Neural progenitor cell (in vitro differentiated cells): ENCODE data around the gene RIC1. TPM values are rescaled to one million over a fixed set of nuclear protein-coding genes. Genes with fewer than 3 reads are reported as not detected.
"Not testable (repeated sequence)": the region's sequence is repeated elsewhere in the genome, so short reads cannot be mapped to it uniquely, and the experiment has no call there.

Source experiments
- DNase-seq: peaks from one replicate; pipeline ENCODE4 v3.0.0-alpha.2; 2016; ENCODE audit warnings: low spot score
- H2AFZ ChIP-seq: fragments of 200-600 bp; sonication (generic); replicated peaks from 2 replicates; pipeline ENCODE4 v1.6.1; 2016; ENCODE audit warnings: antibody characterized with exemption
- H3F3A ChIP-seq: fragments of 200-600 bp; sonication (generic); 2 replicates; pipeline ENCODE4 v1.6.1; 2016; ENCODE audit warnings: antibody characterized with exemption, low read depth
- H3K27ac ChIP-seq: fragments of 200-600 bp; sonication (generic); 2 replicates; pipeline ENCODE4 v1.5.1; 2016; ENCODE audit warnings: mild to moderate bottlenecking
- H3K27me3 ChIP-seq: fragments of 200-600 bp; sonication (generic); 2 replicates; pipeline ENCODE4 v1.6.1; 2016; ENCODE audit warnings: mild to moderate bottlenecking, moderate library complexity
- H3K36me3 ChIP-seq: fragments of 200-600 bp; sonication (generic); 2 replicates; pipeline ENCODE4 v1.5.1; 2016
- H3K4me1 ChIP-seq: fragments of 200-600 bp; sonication (generic); 2 replicates; pipeline ENCODE4 v1.6.1; 2016; ENCODE audit warnings: mixed run types
- H3K4me2 ChIP-seq: fragments of 200-600 bp; sonication (generic); 2 replicates; pipeline ENCODE4 v1.6.1; 2016
- H3K4me3 ChIP-seq: fragments of 200-600 bp; sonication (generic); 2 replicates; pipeline ENCODE4 v1.5.1; 2016
- H3K79me2 ChIP-seq: fragments of 200-600 bp; sonication (generic); 2 replicates; pipeline ENCODE4 v1.6.1; 2016; ENCODE audit warnings: low read depth
- H3K9ac ChIP-seq: fragments of 200-600 bp; sonication (generic); 2 replicates; pipeline ENCODE4 v1.6.1; 2016
- H3K9me3 ChIP-seq: fragments of 200-600 bp; sonication (generic); 2 replicates; pipeline ENCODE4 v1.5.1; 2016; ENCODE audit warnings: low read depth
- H4K20me1 ChIP-seq: fragments of 200-600 bp; sonication (generic); 2 replicates; pipeline ENCODE4 v1.6.1; 2016; ENCODE audit warnings: low read depth
- H3K27ac Mint-ChIP-seq: 3 replicates; pipeline ENCODE4 v1.8.0; 2021; ENCODE audit warnings: mixed read lengths
- H3K27me3 Mint-ChIP-seq: 2 replicates; pipeline ENCODE4 v1.8.0; 2022; ENCODE audit warnings: low read depth, mild to moderate bottlenecking, inconsistent platforms, moderate library complexity, mixed read lengths; ENCODE audit not compliant: insufficient read depth
- H3K36me3 Mint-ChIP-seq: 3 replicates; pipeline ENCODE4 v1.8.0; 2021; ENCODE audit warnings: mixed read lengths
- H3K4me1 Mint-ChIP-seq: 3 replicates; pipeline ENCODE4 v1.8.0; 2021; ENCODE audit warnings: mixed read lengths
- H3K4me3 Mint-ChIP-seq: 3 replicates; pipeline ENCODE4 v1.8.0; 2021; ENCODE audit warnings: mild to moderate bottlenecking, moderate library complexity, mixed read lengths
- H3K9me3 Mint-ChIP-seq: 3 replicates; pipeline ENCODE4 v1.8.0; 2020; ENCODE audit warnings: mixed read lengths
- EZH2 ChIP-seq: fragments of 200-600 bp; sonication (generic); IDR thresholded peaks from 2 replicates; pipeline ENCODE4 v1.6.1; 2017; ENCODE audit warnings: antibody characterized with exemption, mild to moderate bottlenecking, moderate library complexity
- EZH2phosphoT487 ChIP-seq: fragments of 200-600 bp; sonication (generic); IDR thresholded peaks from 2 replicates; pipeline ENCODE4 v1.6.1; 2017; ENCODE audit warnings: antibody characterized with exemption
- total RNA-seq: library from RNA; depleted of rRNA; stranded (reverse); fragments of >200 nt; gene quantifications from 2 replicates; pipeline ENCODE4 v1.2.3, GENCODE V29; 2015; ENCODE audit warnings: low replicate concordance
- TF ChIP-seq, protein P1 (sequence below): fragments of 200-600 bp; sonication (generic); IDR thresholded peaks from 2 replicates; pipeline ENCODE4 v1.5.1; 2017; ENCODE audit warnings: antibody characterized with exemption, mild to moderate bottlenecking

The RIC1 gene
- total RNA-seq, 1 donor from 2014 or later, result 31.9 TPM

DNA sequence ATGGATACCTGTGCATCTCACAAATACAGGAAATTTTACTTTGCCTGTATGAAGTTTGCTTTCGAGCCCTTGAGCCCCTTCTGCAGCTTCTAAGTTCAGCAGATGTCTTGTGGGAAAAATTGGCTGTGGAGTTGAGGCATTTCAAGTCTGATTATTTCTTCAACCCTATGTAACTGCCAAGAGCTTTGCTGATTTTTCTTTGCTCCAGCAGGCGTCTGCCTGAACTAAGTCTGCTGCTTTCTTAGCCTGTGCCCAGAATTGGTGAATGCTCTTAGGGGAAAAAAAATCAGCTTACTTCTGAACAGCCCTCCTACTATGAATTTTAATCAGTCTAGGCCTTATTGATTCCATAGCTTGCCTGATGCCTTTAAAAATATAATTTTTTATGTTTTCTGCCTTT lies 41.2 kb downstream of the RIC1 start:
- Histone ChIP-seq H2AFZ (no peak overlapping the region), H3K4me3 (no peak overlapping the region), H3K79me2 (peaks cover 48% of the 10 kb centered on the region), H3K27ac (no peak overlapping the region), H3K9me3 (no peaks in the 10 kb centered on the region), H3K4me2 (no peak overlapping the region), H3K9ac (no peak overlapping the region), H3K36me3 (no peaks in the 10 kb centered on the region), H4K20me1 (peaks cover 14% of the 10 kb centered on the region), H3K27me3 (no peaks in the 10 kb centered on the region), H3F3A (no peaks in the 10 kb centered on the region), H3K4me1 (peaks cover 11% of the 10 kb centered on the region)
- no peak for TF ChIP-seq EZH2
- TF ChIP-seq, protein P1, sequence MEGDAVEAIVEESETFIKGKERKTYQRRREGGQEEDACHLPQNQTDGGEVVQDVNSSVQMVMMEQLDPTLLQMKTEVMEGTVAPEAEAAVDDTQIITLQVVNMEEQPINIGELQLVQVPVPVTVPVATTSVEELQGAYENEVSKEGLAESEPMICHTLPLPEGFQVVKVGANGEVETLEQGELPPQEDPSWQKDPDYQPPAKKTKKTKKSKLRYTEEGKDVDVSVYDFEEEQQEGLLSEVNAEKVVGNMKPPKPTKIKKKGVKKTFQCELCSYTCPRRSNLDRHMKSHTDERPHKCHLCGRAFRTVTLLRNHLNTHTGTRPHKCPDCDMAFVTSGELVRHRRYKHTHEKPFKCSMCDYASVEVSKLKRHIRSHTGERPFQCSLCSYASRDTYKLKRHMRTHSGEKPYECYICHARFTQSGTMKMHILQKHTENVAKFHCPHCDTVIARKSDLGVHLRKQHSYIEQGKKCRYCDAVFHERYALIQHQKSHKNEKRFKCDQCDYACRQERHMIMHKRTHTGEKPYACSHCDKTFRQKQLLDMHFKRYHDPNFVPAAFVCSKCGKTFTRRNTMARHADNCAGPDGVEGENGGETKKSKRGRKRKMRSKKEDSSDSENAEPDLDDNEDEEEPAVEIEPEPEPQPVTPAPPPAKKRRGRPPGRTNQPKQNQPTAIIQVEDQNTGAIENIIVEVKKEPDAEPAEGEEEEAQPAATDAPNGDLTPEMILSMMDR, result no peak
- TF ChIP-seq EZH2phosphoT487, result no peak
- H3K27ac Mint-ChIP-seq, result no peak overlapping the region
- H3K9me3 Mint-ChIP-seq, result peaks cover 28% of the 10 kb centered on the region
- DNase-seq, result no peak
- H3K36me3 Mint-ChIP-seq, result peaks cover 33% of the 10 kb centered on the region
- H3K4me3 Mint-ChIP-seq, result no peak overlapping the region
- peaks cover 5% of the 10 kb centered on the region for H3K4me1 Mint-ChIP-seq
- peaks cover 2% of the 10 kb centered on the region for H3K27me3 Mint-ChIP-seq

DNA sequence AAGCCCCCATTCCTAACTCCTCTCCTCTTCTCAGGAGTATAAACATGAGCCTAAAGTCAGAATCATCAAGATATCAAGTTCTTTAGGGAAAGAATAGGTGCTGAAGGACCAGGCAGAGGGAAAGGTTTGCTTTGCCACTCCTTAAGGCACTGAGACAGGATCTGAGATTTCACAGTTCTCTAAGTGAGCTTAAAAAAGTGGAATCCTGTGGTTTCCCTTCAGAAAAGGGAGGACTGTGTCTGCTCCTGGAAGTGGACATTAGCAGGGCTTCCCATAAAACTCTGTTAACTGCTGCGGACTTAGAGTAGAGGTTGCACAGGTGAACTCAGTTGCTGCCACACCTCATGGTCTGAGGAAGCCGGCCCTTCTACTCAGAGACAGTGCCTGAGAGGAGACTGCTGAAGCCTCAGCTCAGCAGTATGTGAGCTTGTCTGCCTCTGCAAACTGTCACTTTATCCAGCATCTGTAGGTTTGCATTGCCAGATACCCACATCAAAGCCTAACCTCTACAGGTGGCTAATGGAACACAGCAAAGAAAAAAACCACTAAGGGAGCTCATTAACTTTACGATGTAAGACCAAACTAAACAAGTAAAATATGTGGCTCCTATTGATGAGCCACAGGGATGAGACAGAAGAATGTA lies 42.9 kb downstream of the RIC1 start:
- H3F3A ChIP-seq, result no peaks in the 10 kb centered on the region
- Mint-ChIP-seq H3K27me3 (peaks cover 2% of the 10 kb centered on the region), H3K4me1 (peaks cover 5% of the 10 kb centered on the region), H3K36me3 (peaks cover 20% of the 10 kb centered on the region), H3K27ac (no peak overlapping the region), H3K4me3 (no peak overlapping the region), H3K9me3 (peaks cover 26% of the 10 kb centered on the region)
- DNase-seq, result peak; percentile 7
- no peak overlapping the region for H3K4me2 ChIP-seq
- no peak overlapping the region for H3K9ac ChIP-seq
- peaks cover 11% of the 10 kb centered on the region for H3K4me1 ChIP-seq
- H2AFZ ChIP-seq, result no peak overlapping the region
- no peaks in the 10 kb centered on the region for H3K36me3 ChIP-seq
- H3K4me3 ChIP-seq, result no peak overlapping the region
- peak overlapping the region; percentile 13 for H3K27ac ChIP-seq
- no peaks in the 10 kb centered on the region for H3K9me3 ChIP-seq
- TF ChIP-seq, protein P1, result no peak
- TF ChIP-seq EZH2, result no peak
- no peak for TF ChIP-seq EZH2phosphoT487
- H3K27me3 ChIP-seq, result no peaks in the 10 kb centered on the region
- H3K79me2 ChIP-seq, result peaks cover 40% of the 10 kb centered on the region
- peaks cover 6% of the 10 kb centered on the region for H4K20me1 ChIP-seq

DNA sequence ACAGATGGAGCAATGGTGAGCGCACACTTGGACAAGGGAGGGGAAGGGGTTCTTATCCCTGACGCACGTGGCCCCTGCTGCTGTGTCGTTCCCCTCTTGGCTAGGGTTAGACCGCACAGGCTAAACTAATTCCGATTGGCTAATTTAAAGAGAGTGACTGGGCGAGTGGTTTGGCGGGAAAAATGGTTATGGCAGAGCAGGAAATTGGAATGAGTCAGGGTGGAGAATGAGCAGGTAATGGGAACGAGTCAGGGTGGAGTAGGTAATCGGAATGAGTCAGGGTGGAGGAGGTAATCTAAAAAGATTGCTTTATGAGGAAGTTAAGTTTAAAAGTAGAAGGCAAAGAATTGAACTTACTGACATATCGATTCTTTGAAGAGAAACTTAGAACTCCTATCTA lies 46.1 kb downstream of the RIC1 start:
- H3K4me1 Mint-ChIP-seq, H3K27me3 Mint-ChIP-seq, H3K4me3 ChIP-seq, H2AFZ ChIP-seq, H3K4me2 ChIP-seq, H3K36me3 Mint-ChIP-seq, H3F3A ChIP-seq, H3K27ac Mint-ChIP-seq, H4K20me1 ChIP-seq, H3K4me3 Mint-ChIP-seq, H3K27me3 ChIP-seq, DNase-seq, H3K27ac ChIP-seq, H3K36me3 ChIP-seq, H3K9ac ChIP-seq, H3K9me3 ChIP-seq: not testable (repeated sequence)
- H3K9me3 Mint-ChIP-seq, result peaks cover 18% of the 10 kb centered on the region
- H3K4me1 ChIP-seq, result peaks cover 11% of the 10 kb centered on the region
- H3K79me2 ChIP-seq, result peaks cover 20% of the 10 kb centered on the region

DNA sequence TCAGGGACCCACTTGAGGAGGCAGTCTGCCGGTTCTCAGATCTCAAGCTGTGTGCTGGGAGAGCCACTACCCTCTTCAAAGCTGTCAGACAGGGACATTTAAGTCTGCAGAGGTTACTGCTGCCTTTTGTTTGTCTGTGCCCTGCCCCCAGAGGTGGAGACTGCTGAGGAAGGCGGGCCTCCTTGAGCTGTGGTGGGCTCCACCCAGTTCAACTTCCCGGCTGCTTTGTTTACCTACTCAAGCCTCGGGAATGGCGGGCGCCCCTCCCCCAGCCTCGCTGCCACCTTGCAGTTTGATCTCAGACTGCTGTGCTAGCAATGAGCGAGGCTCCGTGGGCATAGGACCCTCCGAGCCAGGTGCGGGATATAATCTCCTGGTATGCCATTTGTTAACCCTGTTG lies 54.7 kb downstream of the RIC1 start:
- H3K27me3 Mint-ChIP-seq, H3K4me1 Mint-ChIP-seq, H3K4me3 ChIP-seq, H3K27ac Mint-ChIP-seq, H4K20me1 ChIP-seq, H3K4me1 ChIP-seq, H3K27ac ChIP-seq, H3K27me3 ChIP-seq, H3K4me2 ChIP-seq, H3F3A ChIP-seq, H3K9me3 ChIP-seq, H3K4me3 Mint-ChIP-seq, DNase-seq, H3K36me3 ChIP-seq, H2AFZ ChIP-seq, H3K79me2 ChIP-seq, H3K9ac ChIP-seq: not testable (repeated sequence)
- H3K9me3 Mint-ChIP-seq, result peaks cover 46% of the 10 kb centered on the region
- H3K36me3 Mint-ChIP-seq, result peaks cover 25% of the 10 kb centered on the region
